AG04450 (cell line): ENCODE measurements around the gene CCDC38. TPM values are rescaled to one million over a fixed set of nuclear protein-coding genes. Genes with fewer than 3 reads are reported as not detected.

Source experiments
- CTCF ChIA-PET: fragments of 300-600, 350-600 bp; formaldehyde crosslinking; extraction: SDS; loops from one replicate; lab custom pipeline; 2022; ENCODE audit warnings: antibody characterized with exemption, inconsistent platforms; lab: Charles Lee
- POLR2A ChIA-PET: fragments of 350-600 bp; formaldehyde crosslinking; extraction: SDS; loops from one replicate; lab custom pipeline; 2021; ENCODE audit warnings: antibody characterized with exemption, inconsistent platforms; lab: Yijun Ruan, JAX
- DNase-seq: peaks from one replicate; pipeline ENCODE4 v3.0.0-alpha.2; 2011; ENCODE audit warnings: low read depth, low spot score
- H3K27ac ChIP-seq: one replicate; pipeline ENCODE4 v1.5.1; 2012; ENCODE audit warnings: low read depth, low read length, control low read depth
- H3K27me3 ChIP-seq: one replicate; pipeline ENCODE4 v1.6.0; 2012; ENCODE audit warnings: low read length; ENCODE audit not compliant: control insufficient read depth, insufficient read depth
- H3K4me3 ChIP-seq: 2 replicates; pipeline ENCODE4 v1.5.1; 2011; ENCODE audit warnings: mild to moderate bottlenecking, low read depth, low read length, control low read depth
- H3K9me3 ChIP-seq: 2 replicates; pipeline ENCODE4 v1.5.1; 2012; ENCODE audit warnings: low read length; ENCODE audit not compliant: control insufficient read depth, insufficient read depth
- polyA plus RNA-seq: library from polyadenylated mRNA; depleted of rRNA; stranded (reverse); fragments of >200 nt; gene quantifications from 2 replicates; pipeline ENCODE4 v1.2.3, GENCODE V29; 2011
- TF ChIP-seq, protein P1 (sequence below): IDR thresholded peaks from 2 replicates; pipeline ENCODE4 v1.5.1; 2011; ENCODE audit warnings: low read depth, low read length, control low read depth, inconsistent platforms

Gene CCDC38
- polyA plus RNA-seq, 1 experiment: not detected

DNA sequence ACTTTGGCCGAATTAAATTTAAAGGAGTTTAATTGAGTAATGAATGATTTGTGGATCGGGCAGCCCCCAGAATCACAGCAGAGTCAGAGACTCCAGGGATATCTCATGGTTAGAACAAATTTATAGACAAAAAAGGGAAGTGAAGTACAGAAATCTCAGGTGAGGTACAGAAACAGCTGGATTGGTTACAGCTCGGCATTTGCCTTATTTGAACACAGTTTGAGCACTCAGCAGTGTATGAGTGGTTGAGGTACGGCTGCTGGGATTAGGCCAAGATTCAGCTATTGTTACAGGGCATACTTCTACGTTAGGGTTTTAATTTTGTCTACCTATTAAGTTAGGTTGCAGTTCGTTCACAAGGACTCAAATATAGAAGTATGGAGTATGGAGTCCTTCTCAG is 23.3 kb downstream of the CCDC38 start:
- TF ChIP-seq, protein P1, sequence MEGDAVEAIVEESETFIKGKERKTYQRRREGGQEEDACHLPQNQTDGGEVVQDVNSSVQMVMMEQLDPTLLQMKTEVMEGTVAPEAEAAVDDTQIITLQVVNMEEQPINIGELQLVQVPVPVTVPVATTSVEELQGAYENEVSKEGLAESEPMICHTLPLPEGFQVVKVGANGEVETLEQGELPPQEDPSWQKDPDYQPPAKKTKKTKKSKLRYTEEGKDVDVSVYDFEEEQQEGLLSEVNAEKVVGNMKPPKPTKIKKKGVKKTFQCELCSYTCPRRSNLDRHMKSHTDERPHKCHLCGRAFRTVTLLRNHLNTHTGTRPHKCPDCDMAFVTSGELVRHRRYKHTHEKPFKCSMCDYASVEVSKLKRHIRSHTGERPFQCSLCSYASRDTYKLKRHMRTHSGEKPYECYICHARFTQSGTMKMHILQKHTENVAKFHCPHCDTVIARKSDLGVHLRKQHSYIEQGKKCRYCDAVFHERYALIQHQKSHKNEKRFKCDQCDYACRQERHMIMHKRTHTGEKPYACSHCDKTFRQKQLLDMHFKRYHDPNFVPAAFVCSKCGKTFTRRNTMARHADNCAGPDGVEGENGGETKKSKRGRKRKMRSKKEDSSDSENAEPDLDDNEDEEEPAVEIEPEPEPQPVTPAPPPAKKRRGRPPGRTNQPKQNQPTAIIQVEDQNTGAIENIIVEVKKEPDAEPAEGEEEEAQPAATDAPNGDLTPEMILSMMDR: no peak
- Histone ChIP-seq H3K27ac (no peak overlapping the region), H3K27me3 (peaks cover 11% of the 10 kb centered on the region), H3K9me3 (no peaks in the 10 kb centered on the region), H3K4me3 (no peak overlapping the region)
- POLR2A ChIA-PET: no interaction called here
- no peak for DNase-seq
- CTCF ChIA-PET: interaction anchor here (0.9 to 5.5 kb wide), 14 partner anchors 10 to 606 kb away, joined by 3 to 61 read pairs (median 4); partner anchors contain the start of genes AMDHD1 and CCDC38

DNA sequence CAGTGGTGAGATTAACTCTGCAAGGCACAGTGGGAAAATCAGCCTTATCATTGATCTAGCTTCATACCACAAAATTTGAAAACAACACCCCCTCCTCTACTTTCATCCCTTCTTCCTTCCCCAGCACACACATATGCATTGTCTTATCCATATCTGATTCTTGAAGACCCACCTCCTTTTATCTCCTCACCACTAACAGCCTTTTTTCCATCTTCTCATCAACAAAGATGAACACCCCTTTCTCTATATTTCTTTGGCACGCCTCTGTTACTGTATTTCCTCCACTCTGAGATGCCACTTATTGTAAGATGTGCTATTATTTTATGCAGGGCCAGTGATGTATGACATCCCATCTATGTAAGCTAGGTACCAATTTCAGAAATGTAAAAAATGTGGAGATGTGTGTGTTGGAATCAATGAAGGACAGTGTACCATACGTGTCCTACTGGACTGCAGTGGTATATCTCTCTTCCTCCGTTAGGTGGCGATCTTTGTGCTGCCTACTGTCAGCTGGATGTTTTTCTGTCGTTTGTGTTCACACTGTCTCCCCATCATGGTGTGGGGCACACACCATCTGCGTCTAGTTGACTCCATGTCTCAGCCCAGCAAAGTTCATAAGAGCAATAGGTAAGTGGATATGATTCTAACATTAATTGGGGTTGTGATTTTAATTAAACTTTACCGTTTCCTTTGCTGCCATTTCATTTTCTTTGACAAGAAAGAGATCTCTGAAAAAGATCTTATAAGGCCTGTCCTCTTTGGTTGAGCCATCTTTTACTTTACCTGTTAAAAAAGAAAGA is 24.0 kb downstream of the CCDC38 start:
- no peak for DNase-seq
- no peaks in the 10 kb centered on the region for H3K9me3 ChIP-seq
- CTCF ChIA-PET: interaction anchor here (0.6 to 5.5 kb wide), 20 partner anchors 10 to 607 kb away, joined by 3 to 61 read pairs (median 4); partner anchors contain the start of genes AMDHD1 and CCDC38
- POLR2A ChIA-PET: interaction anchor here (0.6 kb wide), 1 partner anchor 336 kb away, joined by 3 read pairs; no protein-coding TSS in a partner anchor
- TF ChIP-seq, protein P1: peak; percentile 91
- no peak overlapping the region for H3K4me3 ChIP-seq
- no peak overlapping the region for H3K27ac ChIP-seq
- peaks cover 11% of the 10 kb centered on the region for H3K27me3 ChIP-seq

- CTCF ChIA-PET: no interaction called here
- TF ChIP-seq, protein P1: no peak
Measured at GRCh38 chr12:95909871-95910270, 32.5 kb downstream of the CCDC38 start.

GRCh38 chr12:95908573-95908972 is 33.8 kb downstream of the CCDC38 start:
- no peak for DNase-seq
- no peak overlapping the region for H3K27ac ChIP-seq
- H3K27me3 ChIP-seq: peaks cover 5% of the 10 kb centered on the region
- TF ChIP-seq, protein P1: no peak
- H3K9me3 ChIP-seq: no peaks in the 10 kb centered on the region
- POLR2A ChIA-PET: interaction anchor here (0.7 kb wide), 1 partner anchor 398 kb away, joined by 3 read pairs; no protein-coding TSS in a partner anchor
- H3K4me3 ChIP-seq: no peak overlapping the region
- CTCF ChIA-PET: interaction anchor here (1.0 to 1.2 kb wide), 2 partner anchors 11 to 90 kb away, joined by 3 read pairs; no protein-coding TSS in a partner anchor

More at GRCh38 chr12:95909871-95910270, 32.5 kb downstream of the CCDC38 start:
- Histone ChIP-seq H3K9me3 (no peaks in the 10 kb centered on the region), H3K27ac (no peak overlapping the region), H3K4me3 (no peak overlapping the region), H3K27me3 (peaks cover 5% of the 10 kb centered on the region)
- POLR2A ChIA-PET: no interaction called here
- DNase-seq: no peak

DNA sequence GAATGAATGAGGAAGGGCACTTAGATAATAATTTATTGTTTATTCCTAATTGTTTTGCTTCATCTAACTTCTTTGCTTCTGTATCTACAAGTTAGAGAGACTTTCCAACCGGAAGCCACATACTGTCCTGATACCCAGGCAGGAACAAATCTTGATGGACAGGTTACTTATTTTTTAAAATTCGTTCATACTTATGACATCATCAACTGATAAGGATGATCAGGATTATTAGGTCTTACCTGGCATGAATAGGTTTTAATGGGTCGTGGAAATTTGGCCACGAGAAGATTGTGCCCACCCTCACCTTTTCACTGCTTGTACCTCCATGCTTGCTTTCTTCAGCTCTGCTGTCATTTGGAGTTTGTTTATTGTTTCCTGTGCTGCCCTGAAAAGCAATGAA is 44.3 kb downstream of the CCDC38 start:
- ChIA-PET CTCF (no interaction called here), POLR2A (no interaction called here)
- H3K9me3 ChIP-seq: no peaks in the 10 kb centered on the region
- TF ChIP-seq, protein P1: no peak
- no peak for DNase-seq
- H3K27ac ChIP-seq: no peak overlapping the region
- no peak overlapping the region for H3K4me3 ChIP-seq
- no peaks in the 10 kb centered on the region for H3K27me3 ChIP-seq
